LoVo (cell line): ENCODE results near the gene FYN.

Experiments
- DNase-seq: peaks from one replicate; pipeline ENCODE4 v3.0.0-alpha.2; 2016; ENCODE audit warnings: low spot score

FYN gene

GRCh38 chr6:111747829-111748228 is 125.4 kb downstream of the FYN start:
- no peak for DNase-seq

GRCh38 chr6:111747396-111747795 is 125.9 kb downstream of the FYN start:
- no peak for DNase-seq

- no peak for DNase-seq
These were observed 126.3 kb downstream of the FYN start for GRCh38 chr6:111746983-111747382.

GRCh38 chr6:111745636-111746035 is 127.6 kb downstream of the FYN start:
- DNase-seq, result no peak

- no peak for DNase-seq
These were observed 128.1 kb downstream of the FYN start for GRCh38 chr6:111745186-111745585.

GRCh38 chr6:111743862-111744692 is 129.2 kb downstream of the FYN start:
- no peak for DNase-seq

- no peak for DNase-seq
These were observed 129.9 kb downstream of the FYN start for GRCh38 chr6:111743360-111743759.

GRCh38 chr6:111741177-111741952 is 131.9 kb downstream of the FYN start:
- DNase-seq, result no peak

GRCh38 chr6:111740506-111740905 is 132.7 kb downstream of the FYN start:
- DNase-seq, result no peak

- DNase-seq, result no peak
These were observed 134.0 kb downstream of the FYN start for GRCh38 chr6:111739257-111739696.

GRCh38 chr6:111738631-111739030 is 134.6 kb downstream of the FYN start:
- DNase-seq, result no peak

- DNase-seq, result no peak
These were observed 135.1 kb downstream of the FYN start for GRCh38 chr6:111738156-111738555.

GRCh38 chr6:111737065-111737521 is 136.2 kb downstream of the FYN start:
- DNase-seq, result no peak

- no peak for DNase-seq
These were observed 137.1 kb downstream of the FYN start for GRCh38 chr6:111736005-111736608.

GRCh38 chr6:111734068-111735061 is 138.9 kb downstream of the FYN start:
- DNase-seq, result no peak

GRCh38 chr6:111732390-111732789 is 140.9 kb downstream of the FYN start:
- no peak for DNase-seq

- no peak for DNase-seq
These were observed 141.6 kb downstream of the FYN start for GRCh38 chr6:111731456-111732195.

- DNase-seq, result no peak
These were observed 142.4 kb downstream of the FYN start for GRCh38 chr6:111730864-111731263.

GRCh38 chr6:111727802-111728201 is 145.4 kb downstream of the FYN start:
- DNase-seq, result no peak

GRCh38 chr6:111727041-111727440 is 146.2 kb downstream of the FYN start:
- DNase-seq, result no peak
